ENCODE results near the gene PARD3.

The PARD3 gene

GRCh38 chr10:34147641-34148304 is 667.3 kb downstream of the PARD3 start:
- no peaks in the 10 kb centered on the region for H3K79me2 ChIP-seq (ENCODE audit: insufficient read depth, low read length)
- H3K4me3 ChIP-seq (ENCODE audit: low read length, poor library complexity, severe bottlenecking), result no peak overlapping the region
- no peaks in the 10 kb centered on the region for H3F3A ChIP-seq (ENCODE audit: low read depth)
- H4K20me1 ChIP-seq (ENCODE audit: insufficient read depth, low read length, poor library complexity, severe bottlenecking), result no peaks in the 10 kb centered on the region
- H3K9me3 ChIP-seq (ENCODE audit: insufficient read depth, low read depth, low read length), result no peaks in the 10 kb centered on the region
- H3K9ac ChIP-seq (ENCODE audit: low read depth, low read length, poor library complexity, severe bottlenecking), result no peak overlapping the region
- TF ChIP-seq EZH2phosphoT487 (IDR thresholded peaks at IDR 0.05; ENCODE audit: borderline replicate concordance), result no peak
- TF ChIP-seq CTCF (conservative IDR thresholded peaks at IDR 0.05; ENCODE audit: low read length), result no peak
- H3K27me3 ChIP-seq (ENCODE audit: insufficient read depth, low read length, poor library complexity, severe bottlenecking), result no peaks in the 10 kb centered on the region
- H3K36me3 ChIP-seq (ENCODE audit: insufficient read depth, low read length), result no peaks in the 10 kb centered on the region
- H2AFZ ChIP-seq (ENCODE audit: low read length), result no peak overlapping the region
- no peak overlapping the region for H3K4me2 ChIP-seq (ENCODE audit: low read depth, low read length, poor library complexity, severe bottlenecking)
- no peaks in the 10 kb centered on the region for H3K9me2 ChIP-seq (replicated peaks; ENCODE audit: low read depth, low read length)
- H3K4me1 ChIP-seq (ENCODE audit: insufficient read depth, low read length, poor library complexity, severe bottlenecking), result no peaks in the 10 kb centered on the region

- TF ChIP-seq EZH2phosphoT487 (IDR thresholded peaks at IDR 0.05; ENCODE audit: borderline replicate concordance) (no peak), CTCF (conservative IDR thresholded peaks at IDR 0.05; ENCODE audit: low read length) (no peak)
- H3F3A ChIP-seq (ENCODE audit: low read depth), result no peaks in the 10 kb centered on the region
- H3K27me3 ChIP-seq (ENCODE audit: insufficient read depth, low read length, poor library complexity, severe bottlenecking), result no peaks in the 10 kb centered on the region
- peaks cover 5% of the 10 kb centered on the region for H3K4me1 ChIP-seq (ENCODE audit: insufficient read depth, low read length, poor library complexity, severe bottlenecking)
- no peak overlapping the region for H3K4me3 ChIP-seq (ENCODE audit: low read length, poor library complexity, severe bottlenecking)
- H4K20me1 ChIP-seq (ENCODE audit: insufficient read depth, low read length, poor library complexity, severe bottlenecking), result no peaks in the 10 kb centered on the region
- H3K79me2 ChIP-seq (ENCODE audit: insufficient read depth, low read length), result no peaks in the 10 kb centered on the region
- H2AFZ ChIP-seq (ENCODE audit: low read length), result no peak overlapping the region
- no peaks in the 10 kb centered on the region for H3K9me3 ChIP-seq (ENCODE audit: insufficient read depth, low read depth, low read length)
- H3K36me3 ChIP-seq (ENCODE audit: insufficient read depth, low read length), result no peaks in the 10 kb centered on the region
- H3K9me2 ChIP-seq (replicated peaks; ENCODE audit: low read depth, low read length), result no peaks in the 10 kb centered on the region
- no peak overlapping the region for H3K9ac ChIP-seq (ENCODE audit: low read depth, low read length, poor library complexity, severe bottlenecking)
- no peak overlapping the region for H3K4me2 ChIP-seq (ENCODE audit: low read depth, low read length, poor library complexity, severe bottlenecking)
Measured at GRCh38 chr10:34145715-34146114, 669.4 kb downstream of the PARD3 start.

- Histone ChIP-seq H3K9ac (ENCODE audit: low read depth, low read length, poor library complexity, severe bottlenecking) (no peak overlapping the region), H3K9me3 (ENCODE audit: insufficient read depth, low read depth, low read length) (no peaks in the 10 kb centered on the region), H3K4me2 (ENCODE audit: low read depth, low read length, poor library complexity, severe bottlenecking) (no peak overlapping the region), H3K4me1 (ENCODE audit: insufficient read depth, low read length, poor library complexity, severe bottlenecking) (peaks cover 5% of the 10 kb centered on the region), H3K27me3 (ENCODE audit: insufficient read depth, low read length, poor library complexity, severe bottlenecking) (no peaks in the 10 kb centered on the region), H3K9me2 (replicated peaks; ENCODE audit: low read depth, low read length) (no peaks in the 10 kb centered on the region), H3K4me3 (ENCODE audit: low read length, poor library complexity, severe bottlenecking) (no peak overlapping the region), H3F3A (ENCODE audit: low read depth) (no peaks in the 10 kb centered on the region), H4K20me1 (ENCODE audit: insufficient read depth, low read length, poor library complexity, severe bottlenecking) (no peaks in the 10 kb centered on the region), H2AFZ (ENCODE audit: low read length) (no peak overlapping the region), H3K36me3 (ENCODE audit: insufficient read depth, low read length) (no peaks in the 10 kb centered on the region), H3K79me2 (ENCODE audit: insufficient read depth, low read length) (no peaks in the 10 kb centered on the region)
- TF ChIP-seq EZH2phosphoT487 (IDR thresholded peaks at IDR 0.05; ENCODE audit: borderline replicate concordance) (no peak), CTCF (conservative IDR thresholded peaks at IDR 0.05; ENCODE audit: low read length) (no peak)
Measured at GRCh38 chr10:34143466-34143865, 671.6 kb downstream of the PARD3 start.

All from Loucy (cell line).